Uterus (tissue), 4 donors: ENCODE results near the gene C5orf15. TPM values are rescaled to one million over a fixed set of nuclear protein-coding genes. Genes with fewer than 3 reads are reported as not detected.

Source experiments
- DNase-seq, 2 donors: peaks; one replicate each; pipeline ENCODE4 v3.0.0-alpha.2; 2019 to 2020
- H3K27ac ChIP-seq, 2 donors: fragments of 200-600 bp; sonication (generic); 1 replicate in 1 of 2; 2 replicates in 1 of 2; pipeline ENCODE4 v1.5.1; 2016 to 2018
- H3K27me3 ChIP-seq, 2 donors: fragments of 200-600 bp; sonication (generic); one replicate each; pipeline ENCODE4 v1.5.1; 2018 to 2019; ENCODE audit warnings: control low read depth in 1 of 2
- H3K36me3 ChIP-seq, 2 donors: fragments of 200-600 bp; sonication (generic); one replicate each; pipeline ENCODE4 v1.5.1; 2019; ENCODE audit warnings: control low read depth in 1 of 2
- H3K4me1 ChIP-seq, 2 donors: fragments of 200-600 bp; sonication (generic); one replicate each; pipeline ENCODE4 v1.5.1; 2018 to 2019; ENCODE audit warnings: control low read depth in 1 of 2
- H3K4me3 ChIP-seq, 2 donors: fragments of 200-600 bp; sonication (generic); 1 replicate in 1 of 2; 2 replicates in 1 of 2; pipeline ENCODE4 v1.5.1; 2018 to 2019; ENCODE audit warnings: mild to moderate bottlenecking in 1 of 2
- H3K9me3 ChIP-seq, 2 donors: fragments of 200-600 bp; sonication (generic); one replicate each; pipeline ENCODE4 v1.5.1; 2019; ENCODE audit warnings: control low read depth in 1 of 2
- CTCF ChIP-seq, 4 experiments: fragments of 200-600 bp in 2 of 4; fragments of 450-650 bp in 2 of 4; sonication (generic) in 2 of 4; IDR thresholded peaks; one replicate each; pipeline ENCODE4 v1.5.1; 2016 to 2019; ENCODE audit warnings: antibody characterized with exemption in 4 of 4, mild to moderate bottlenecking in 2 of 4, moderate library complexity in 1 of 4
- POLR2A ChIP-seq, 2 donors: fragments of 450-650 bp; IDR thresholded peaks; one replicate each; pipeline ENCODE4 v1.6.1; 2016; ENCODE audit warnings: antibody characterized with exemption in 2 of 2, mild to moderate bottlenecking in 1 of 2, moderate library complexity in 1 of 2
- intact Hi-C: fragments of 100-400 bp; cut with DNase I; formaldehyde crosslinking; loops from one replicate; pipeline ENCODE4 v1.15.1; 2023; ENCODE audit warnings: low total_unique reads
- total RNA-seq, 4 donors: library from RNA; depleted of rRNA in 3 of 4; stranded (reverse); fragments of >200 nt in 3 of 4; gene quantifications; one replicate each; pipeline versions ENCODE4 v1.1.0 to v1.2.4, GENCODE V29; 2014 to 2023
- donor health status: DM: yes; HTN: yes; CAD: no.

The C5orf15 gene
- total RNA-seq, 4 donors from 2014 or later: 10.5 to 98.9 (median 27.5) TPM

GRCh38 chr5:133910571-133910970 lies 57.9 kb downstream of the C5orf15 start:
- no peak overlapping the region for H3K4me3 ChIP-seq
- H3K27me3 ChIP-seq: no peaks in the 10 kb centered on the region
- DNase-seq: no peak
- H3K36me3 ChIP-seq: no peaks in the 10 kb centered on the region
- H3K27ac ChIP-seq: no peak overlapping the region
- TF ChIP-seq CTCF (IDR thresholded peaks at IDR 0.05) (no peak), POLR2A (IDR thresholded peaks at IDR 0.05) (no peak)
- no peaks in the 10 kb centered on the region for H3K4me1 ChIP-seq
- H3K9me3 ChIP-seq: no peaks in the 10 kb centered on the region
- intact Hi-C loops: no loop called here

GRCh38 chr5:133909603-133910002 lies 58.8 kb downstream of the C5orf15 start:
- H3K27me3 ChIP-seq: no peaks in the 10 kb centered on the region
- no peaks in the 10 kb centered on the region for H3K9me3 ChIP-seq
- no peak for DNase-seq
- TF ChIP-seq CTCF (IDR thresholded peaks at IDR 0.05) (no peak), POLR2A (IDR thresholded peaks at IDR 0.05) (no peak)
- H3K4me1 ChIP-seq: no peaks in the 10 kb centered on the region
- H3K36me3 ChIP-seq: no peaks in the 10 kb centered on the region
- intact Hi-C loops: no loop called here
- no peak overlapping the region for H3K27ac ChIP-seq
- no peak overlapping the region for H3K4me3 ChIP-seq

DNA sequence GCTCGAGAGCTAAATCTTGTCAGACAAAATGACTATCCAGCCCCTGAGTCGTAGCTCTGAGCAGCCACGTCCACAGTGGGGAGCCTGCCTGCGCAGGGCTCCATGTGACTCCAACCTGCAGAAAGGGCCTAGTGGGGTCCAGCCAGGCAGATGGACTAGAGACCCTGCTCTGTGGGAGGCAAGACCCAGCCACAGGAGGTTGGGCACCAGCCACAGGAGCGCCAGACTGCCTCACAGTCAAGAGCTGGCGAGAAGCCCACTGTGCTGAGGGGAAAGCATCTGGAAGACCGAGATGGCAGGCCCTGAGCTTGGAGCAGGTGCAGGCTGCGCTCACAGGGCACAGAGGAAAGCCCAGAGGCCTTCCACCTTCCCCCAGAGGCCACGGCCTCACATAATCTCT lies 61.4 kb downstream of the C5orf15 start:
- Histone ChIP-seq H3K27ac (no peak overlapping the region), H3K9me3 (no peaks in the 10 kb centered on the region), H3K27me3 (no peaks in the 10 kb centered on the region), H3K4me3 (no peak overlapping the region), H3K4me1 (no peaks in the 10 kb centered on the region), H3K36me3 (no peaks in the 10 kb centered on the region)
- TF ChIP-seq CTCF (IDR thresholded peaks at IDR 0.05) (no peak), POLR2A (IDR thresholded peaks at IDR 0.05) (no peak)
- intact Hi-C loops: no loop called here
- no peak for DNase-seq

DNA sequence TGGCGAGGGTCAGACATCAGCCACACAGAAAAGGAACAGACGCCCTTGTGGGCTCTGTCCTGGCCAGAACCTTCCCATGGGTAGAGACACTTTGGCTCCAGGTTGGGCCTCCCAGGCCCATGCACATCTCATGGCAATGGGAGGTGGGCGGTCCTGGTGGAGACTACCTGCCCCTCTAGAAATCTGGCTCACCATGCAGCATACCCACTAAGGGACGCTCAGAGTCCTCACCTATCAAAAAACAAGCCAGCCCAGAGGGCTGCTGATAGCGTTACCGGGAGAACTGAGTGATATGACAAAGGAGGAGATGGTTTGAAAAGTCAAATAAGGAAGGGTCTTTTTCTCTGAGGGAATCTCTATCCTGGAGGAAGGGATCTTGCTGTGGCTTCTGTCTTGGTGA lies 62.1 kb downstream of the C5orf15 start:
- Histone ChIP-seq H3K4me1 (no peaks in the 10 kb centered on the region), H3K27ac (no peak overlapping the region), H3K9me3 (no peaks in the 10 kb centered on the region), H3K27me3 (no peaks in the 10 kb centered on the region), H3K4me3 (no peak overlapping the region), H3K36me3 (no peaks in the 10 kb centered on the region)
- no peak for TF ChIP-seq CTCF (IDR thresholded peaks at IDR 0.05)
- TF ChIP-seq POLR2A (IDR thresholded peaks at IDR 0.05): no peak
- no peak for DNase-seq
- intact Hi-C loops: no loop called here

Other genes starting within 250 kb of the C5orf15 start
- gene VDAC1, start 36.4 kb upstream of the C5orf15 start, total RNA-seq: 100 to 1,000 TPM in 1 of 4 donors, 10 to 100 TPM in 3; 19.4 to 112 (median 79.8) TPM
- gene TCF7, start 146.1 kb upstream of the C5orf15 start, total RNA-seq: 1 to 10 TPM in 3 of 4 donors, not detected in 1; 1.0 to 4.3 (median 2.4) TPM
- 100 to 1,000 TPM; 198 to 343 (median 235) TPM for gene SKP1, start 208.3 kb upstream of the C5orf15 start, total RNA-seq